Activated CD8-positive, alpha-beta memory T cell treated with anti-CD3 and anti-CD28 coated beads, Interleukin-2, amount 50 U/mL, for 48 hours (primary cell): ENCODE results near the gene TAF15.
A peak's percentile ranks its signal among the peaks of the same experiment; 100 is the strongest.

Experiments
- DNase-seq: peaks from one replicate; pipeline ENCODE4 v3.0.0-alpha.2; 2020

TAF15 gene

GRCh38 chr17:35808962-35809854 is at the start of gene TAF15:
Gene TAF15, plus strand, starts transcription at chr17:35809484. Its CDS starts 86 bp downstream, at chr17:35809570.
- peak; percentile 96 for DNase-seq

- DNase-seq, result no peak
These were observed 48.7 kb upstream of the TAF15 start, which contains the start of gene C17orf50 for GRCh38 chr17:35760587-35760986. Gene C17orf50, plus strand, starts transcription at chr17:35760887. Its CDS starts 55 bp downstream, at chr17:35760942.

- DNase-seq, result no peak
These were observed 47.7 kb upstream of the TAF15 start for GRCh38 chr17:35761601-35762000.

GRCh38 chr17:35763767-35764122 is 45.5 kb upstream of the TAF15 start:
- no peak for DNase-seq

- peak; percentile 96 for DNase-seq
These were observed 44.9 kb upstream of the TAF15 start for GRCh38 chr17:35764123-35764991.

- no peak for DNase-seq
These were observed 44.1 kb upstream of the TAF15 start for GRCh38 chr17:35765086-35765710.

GRCh38 chr17:35765756-35766488 is 43.4 kb upstream of the TAF15 start:
- DNase-seq, result no peak

GRCh38 chr17:35766489-35766877 is 42.8 kb upstream of the TAF15 start:
- DNase-seq, result no peak

- DNase-seq, result no peak
These were observed 42.3 kb upstream of the TAF15 start for GRCh38 chr17:35766903-35767510.

GRCh38 chr17:35768797-35769196 is 40.5 kb upstream of the TAF15 start:
- no peak for DNase-seq

- DNase-seq, result no peak
These were observed 39.3 kb upstream of the TAF15 start for GRCh38 chr17:35769895-35770486.

GRCh38 chr17:35773129-35773528 is 36.2 kb upstream of the TAF15 start:
- no peak for DNase-seq

GRCh38 chr17:35773679-35774425 is 35.4 kb upstream of the TAF15 start:
- DNase-seq, result no peak

- DNase-seq, result no peak
These were observed 34.8 kb upstream of the TAF15 start for GRCh38 chr17:35774499-35774898.

- no peak for DNase-seq
These were observed 34.2 kb upstream of the TAF15 start for GRCh38 chr17:35775039-35775438.

- no peak for DNase-seq
These were observed 33.7 kb upstream of the TAF15 start for GRCh38 chr17:35775583-35775982.

- no peak for DNase-seq
These were observed 30.6 kb upstream of the TAF15 start for GRCh38 chr17:35778641-35779196.

- DNase-seq, result no peak
These were observed 28.3 kb upstream of the TAF15 start for GRCh38 chr17:35780950-35781349.

- DNase-seq, result no peak
These were observed 24.4 kb upstream of the TAF15 start for GRCh38 chr17:35784895-35785294.

GRCh38 chr17:35786941-35787432 is 22.3 kb upstream of the TAF15 start:
- no peak for DNase-seq
